ENCODE data around the gene ARHGAP15. TPM values are rescaled to one million over a fixed set of nuclear protein-coding genes. Genes with fewer than 3 reads are reported as not detected.

The ARHGAP15 gene
- total RNA-seq, 1 experiment from 2014 or later, result not detected

- Histone ChIP-seq H3K4me3 (ENCODE audit: insufficient read depth, low read depth, low read length) (no peak overlapping the region), H3K36me3 (replicated peaks; ENCODE audit: control insufficient read depth, insufficient read depth, low read length) (no peaks in the 10 kb centered on the region), H3K27me3 (ENCODE audit: control insufficient read depth, insufficient read depth, low read length) (no peaks in the 10 kb centered on the region)
- no peak for DNase-seq
These were observed 561.9 kb downstream of the ARHGAP15 start for GRCh38 chr2:143691121-143691520.

- H3K27me3 ChIP-seq (ENCODE audit: control insufficient read depth, insufficient read depth, low read length), result no peaks in the 10 kb centered on the region
- no peak overlapping the region for H3K4me3 ChIP-seq (ENCODE audit: insufficient read depth, low read depth, low read length)
- DNase-seq, result peak; percentile 8
- H3K36me3 ChIP-seq (replicated peaks; ENCODE audit: control insufficient read depth, insufficient read depth, low read length), result no peaks in the 10 kb centered on the region
These were observed 562.9 kb downstream of the ARHGAP15 start for GRCh38 chr2:143692162-143692561.

- no peaks in the 10 kb centered on the region for H3K27me3 ChIP-seq (ENCODE audit: control insufficient read depth, insufficient read depth, low read length)
- H3K4me3 ChIP-seq (ENCODE audit: insufficient read depth, low read depth, low read length), result no peak overlapping the region
- DNase-seq, result no peak
- no peaks in the 10 kb centered on the region for H3K36me3 ChIP-seq (replicated peaks; ENCODE audit: control insufficient read depth, insufficient read depth, low read length)
These were observed 563.7 kb downstream of the ARHGAP15 start for GRCh38 chr2:143692967-143693366.

DNA sequence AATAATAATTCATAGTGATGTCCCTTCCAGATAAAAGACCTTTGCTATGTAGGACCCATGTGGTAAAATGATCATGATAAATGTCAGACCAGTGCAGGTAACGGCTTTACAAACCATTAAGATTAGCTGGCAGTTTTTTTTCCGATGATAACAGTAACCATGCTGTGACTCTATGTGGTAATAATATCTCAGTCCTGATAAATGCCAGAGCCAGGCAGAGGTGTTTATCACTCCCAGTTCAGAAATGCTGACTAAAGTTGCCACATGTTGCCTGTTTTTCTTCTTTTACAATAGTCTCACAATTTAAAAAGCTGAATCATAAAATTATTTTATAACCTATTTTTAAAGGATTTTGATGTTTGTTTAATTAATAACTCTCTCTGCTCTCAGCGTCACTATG is 565.1 kb downstream of the ARHGAP15 start:
- Histone ChIP-seq H3K36me3 (replicated peaks; ENCODE audit: control insufficient read depth, insufficient read depth, low read length) (no peaks in the 10 kb centered on the region), H3K4me3 (ENCODE audit: insufficient read depth, low read depth, low read length) (no peak overlapping the region), H3K27me3 (ENCODE audit: control insufficient read depth, insufficient read depth, low read length) (no peaks in the 10 kb centered on the region)
- no peak for DNase-seq

- Histone ChIP-seq H3K4me3 (ENCODE audit: insufficient read depth, low read depth, low read length) (no peak overlapping the region), H3K36me3 (replicated peaks; ENCODE audit: control insufficient read depth, insufficient read depth, low read length) (no peaks in the 10 kb centered on the region), H3K27me3 (ENCODE audit: control insufficient read depth, insufficient read depth, low read length) (no peaks in the 10 kb centered on the region)
- no peak for DNase-seq
These were observed 567.4 kb downstream of the ARHGAP15 start for GRCh38 chr2:143696651-143697050.

- Histone ChIP-seq H3K36me3 (replicated peaks; ENCODE audit: control insufficient read depth, insufficient read depth, low read length) (no peaks in the 10 kb centered on the region), H3K27me3 (ENCODE audit: control insufficient read depth, insufficient read depth, low read length) (no peaks in the 10 kb centered on the region), H3K4me3 (ENCODE audit: insufficient read depth, low read depth, low read length) (no peak overlapping the region)
- no peak for DNase-seq
These were observed 568.5 kb downstream of the ARHGAP15 start for GRCh38 chr2:143697744-143698143.

DNA sequence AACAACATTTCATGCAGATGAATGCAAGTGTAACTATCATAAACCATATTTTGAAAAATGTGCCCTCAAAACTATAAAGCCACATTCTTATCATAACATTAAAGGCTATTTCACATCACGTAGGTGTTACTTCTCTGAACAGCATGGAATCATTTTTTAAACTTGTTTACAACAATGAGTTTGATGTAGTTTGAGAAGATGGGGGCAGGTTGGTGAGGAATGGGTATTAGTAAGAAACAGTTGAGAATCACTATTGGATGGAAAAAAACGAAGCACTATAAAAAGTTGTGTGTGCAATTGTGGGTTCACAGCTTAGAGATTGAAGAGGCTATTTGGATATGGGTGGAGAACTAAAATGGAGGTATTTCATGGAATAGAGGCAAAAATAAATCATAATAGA is 569.1 kb downstream of the ARHGAP15 start:
- Histone ChIP-seq H3K4me3 (ENCODE audit: insufficient read depth, low read depth, low read length) (no peak overlapping the region), H3K36me3 (replicated peaks; ENCODE audit: control insufficient read depth, insufficient read depth, low read length) (no peaks in the 10 kb centered on the region), H3K27me3 (ENCODE audit: control insufficient read depth, insufficient read depth, low read length) (no peaks in the 10 kb centered on the region)
- DNase-seq, result no peak

GRCh38 chr2:143698888-143699570 is 569.8 kb downstream of the ARHGAP15 start:
- Histone ChIP-seq H3K27me3 (ENCODE audit: control insufficient read depth, insufficient read depth, low read length) (no peaks in the 10 kb centered on the region), H3K4me3 (ENCODE audit: insufficient read depth, low read depth, low read length) (no peak overlapping the region), H3K36me3 (replicated peaks; ENCODE audit: control insufficient read depth, insufficient read depth, low read length) (no peaks in the 10 kb centered on the region)
- no peak for DNase-seq

- no peak for DNase-seq
- Histone ChIP-seq H3K4me3 (ENCODE audit: insufficient read depth, low read depth, low read length) (no peak overlapping the region), H3K27me3 (ENCODE audit: control insufficient read depth, insufficient read depth, low read length) (no peaks in the 10 kb centered on the region), H3K36me3 (replicated peaks; ENCODE audit: control insufficient read depth, insufficient read depth, low read length) (no peaks in the 10 kb centered on the region)
These were observed 571.6 kb downstream of the ARHGAP15 start for GRCh38 chr2:143700865-143701264.

DNA sequence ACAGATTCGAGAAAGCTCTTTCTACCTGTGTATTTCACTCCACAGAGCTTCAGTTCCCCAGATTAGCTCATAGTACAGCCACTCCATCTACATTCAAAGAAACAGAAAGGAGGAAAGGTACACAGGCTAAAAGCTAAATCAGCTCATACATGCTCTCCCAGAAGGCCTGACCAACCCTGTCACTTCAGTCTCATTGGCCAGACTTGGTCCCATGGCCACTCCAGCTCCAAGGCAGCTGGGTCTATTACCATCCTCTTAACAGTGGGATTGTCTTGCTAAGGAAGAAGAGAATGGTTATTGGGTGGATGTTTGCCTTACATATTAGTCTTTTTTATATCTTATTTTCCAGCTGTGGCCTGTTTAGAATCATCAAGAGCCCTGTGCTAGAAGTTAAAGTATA is 572.6 kb downstream of the ARHGAP15 start:
- no peak overlapping the region for H3K4me3 ChIP-seq (ENCODE audit: insufficient read depth, low read depth, low read length)
- no peaks in the 10 kb centered on the region for H3K36me3 ChIP-seq (replicated peaks; ENCODE audit: control insufficient read depth, insufficient read depth, low read length)
- H3K27me3 ChIP-seq (ENCODE audit: control insufficient read depth, insufficient read depth, low read length), result no peaks in the 10 kb centered on the region
- DNase-seq, result no peak

DNA sequence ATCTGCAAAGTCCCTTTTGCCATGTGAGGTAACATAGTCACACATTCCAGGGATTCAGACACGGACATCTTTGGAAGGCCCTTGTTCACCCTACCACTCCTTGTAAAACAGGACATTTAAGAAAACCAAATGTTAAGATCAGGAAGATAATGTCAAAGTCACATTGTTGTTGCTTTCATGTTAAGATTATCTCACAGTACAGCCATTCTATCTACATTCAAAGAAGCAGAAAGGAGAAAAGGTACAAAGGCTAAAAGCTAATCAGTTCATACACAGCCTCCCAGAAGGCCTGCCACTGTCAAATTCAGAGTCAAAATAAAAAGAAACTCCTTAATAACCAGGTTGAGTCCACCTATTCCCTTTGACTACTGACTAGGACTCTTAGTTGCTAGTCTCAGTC is 573.7 kb downstream of the ARHGAP15 start:
- Histone ChIP-seq H3K27me3 (ENCODE audit: control insufficient read depth, insufficient read depth, low read length) (no peaks in the 10 kb centered on the region), H3K4me3 (ENCODE audit: insufficient read depth, low read depth, low read length) (no peak overlapping the region), H3K36me3 (replicated peaks; ENCODE audit: control insufficient read depth, insufficient read depth, low read length) (no peaks in the 10 kb centered on the region)
- no peak for DNase-seq

GRCh38 chr2:143704451-143705106 is 575.4 kb downstream of the ARHGAP15 start:
- Histone ChIP-seq H3K36me3 (replicated peaks; ENCODE audit: control insufficient read depth, insufficient read depth, low read length) (no peaks in the 10 kb centered on the region), H3K27me3 (ENCODE audit: control insufficient read depth, insufficient read depth, low read length) (no peaks in the 10 kb centered on the region), H3K4me3 (ENCODE audit: insufficient read depth, low read depth, low read length) (no peak overlapping the region)
- DNase-seq, result no peak

DNA sequence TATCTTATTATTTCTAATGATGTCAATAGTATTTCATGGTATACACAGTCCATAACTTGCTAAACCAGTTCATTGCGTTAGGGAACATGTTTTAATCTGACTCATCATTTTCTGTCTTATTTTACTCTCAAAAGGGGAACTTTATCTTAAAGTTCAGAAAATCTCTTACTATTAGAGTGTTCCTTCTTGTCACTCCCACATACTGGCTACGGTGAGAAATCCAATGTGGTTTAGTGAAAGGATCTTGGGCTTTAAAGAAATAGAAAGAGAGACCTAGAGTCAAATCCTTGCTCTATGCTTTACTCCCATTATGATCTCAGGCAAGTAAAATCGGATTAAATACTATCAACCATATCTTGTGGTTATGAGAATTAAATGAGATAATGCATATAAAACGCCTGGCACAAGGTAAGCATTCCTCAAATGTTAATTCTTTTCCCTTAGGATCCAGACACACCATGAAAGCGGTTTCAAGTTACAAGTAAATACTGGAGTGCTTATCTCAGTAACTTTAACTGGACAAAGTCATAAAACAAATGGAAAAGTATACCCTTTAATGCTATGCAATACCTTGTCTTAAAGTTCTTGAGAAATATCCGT is 576.0 kb downstream of the ARHGAP15 start:
- no peak for DNase-seq
- Histone ChIP-seq H3K4me3 (ENCODE audit: insufficient read depth, low read depth, low read length) (no peak overlapping the region), H3K36me3 (replicated peaks; ENCODE audit: control insufficient read depth, insufficient read depth, low read length) (no peaks in the 10 kb centered on the region), H3K27me3 (ENCODE audit: control insufficient read depth, insufficient read depth, low read length) (no peaks in the 10 kb centered on the region)

DNA sequence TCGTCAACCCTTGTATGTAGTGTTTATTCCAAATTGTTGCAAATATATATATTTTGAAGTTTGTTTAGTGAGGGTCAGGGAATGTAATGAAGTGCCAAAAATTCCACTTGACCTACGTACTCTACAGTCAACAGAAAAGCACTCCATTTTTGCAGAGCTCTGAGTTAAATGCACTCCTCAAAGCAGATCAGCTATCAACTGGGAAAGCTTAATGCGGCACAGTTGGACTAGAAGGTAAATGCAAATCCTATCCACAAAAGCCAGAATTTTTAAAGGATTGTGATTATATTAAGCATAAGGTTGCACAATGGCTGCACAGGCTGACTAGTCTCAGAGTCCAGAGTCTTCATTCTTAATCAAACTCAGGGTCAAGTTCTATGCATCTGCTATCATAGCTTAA is 577.1 kb downstream of the ARHGAP15 start:
- DNase-seq, result no peak
- Histone ChIP-seq H3K27me3 (ENCODE audit: control insufficient read depth, insufficient read depth, low read length) (no peaks in the 10 kb centered on the region), H3K36me3 (replicated peaks; ENCODE audit: control insufficient read depth, insufficient read depth, low read length) (no peaks in the 10 kb centered on the region), H3K4me3 (ENCODE audit: insufficient read depth, low read depth, low read length) (no peak overlapping the region)

DNA sequence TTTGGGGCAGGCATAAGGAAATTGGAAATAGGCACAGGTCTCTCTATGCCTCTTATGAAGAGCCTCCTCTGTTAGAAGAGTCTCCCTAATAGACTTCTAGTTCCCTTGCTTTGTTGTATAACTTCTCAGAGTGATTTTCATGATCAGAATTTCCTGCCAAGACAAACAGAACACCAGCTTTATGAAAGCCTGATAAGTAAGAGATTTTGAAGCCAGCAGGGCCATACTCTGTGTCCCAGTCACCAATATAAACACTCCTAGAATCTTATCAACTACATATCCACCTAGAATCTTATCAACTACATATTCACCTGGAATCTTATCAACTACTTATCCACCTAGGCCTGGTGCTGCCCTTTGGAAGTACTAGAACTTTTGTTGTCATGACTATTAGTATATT is 579.5 kb downstream of the ARHGAP15 start:
- no peak for DNase-seq
- no peaks in the 10 kb centered on the region for H3K27me3 ChIP-seq (ENCODE audit: control insufficient read depth, insufficient read depth, low read length)
- H3K4me3 ChIP-seq (ENCODE audit: insufficient read depth, low read depth, low read length), result no peak overlapping the region
- H3K36me3 ChIP-seq (replicated peaks; ENCODE audit: control insufficient read depth, insufficient read depth, low read length), result no peaks in the 10 kb centered on the region

Measured in H7 (cell line).